Uterus (tissue), 4 donors: Measurements from ENCODE around the gene CCDC91. TPM values are rescaled to one million over a fixed set of nuclear protein-coding genes. Genes with fewer than 3 reads are reported as not detected.

Source experiments
- DNase-seq, 2 donors: peaks; one replicate each; pipeline ENCODE4 v3.0.0-alpha.2; 2019 to 2020
- H3K27ac ChIP-seq, 2 donors: fragments of 200-600 bp; sonication (generic); 1 replicate in 1 of 2; 2 replicates in 1 of 2; pipeline ENCODE4 v1.5.1; 2016 to 2018
- H3K27me3 ChIP-seq, 2 donors: fragments of 200-600 bp; sonication (generic); one replicate each; pipeline ENCODE4 v1.5.1; 2018 to 2019; ENCODE audit warnings: control low read depth in 1 of 2
- H3K36me3 ChIP-seq, 2 donors: fragments of 200-600 bp; sonication (generic); one replicate each; pipeline ENCODE4 v1.5.1; 2019; ENCODE audit warnings: control low read depth in 1 of 2
- H3K4me1 ChIP-seq, 2 donors: fragments of 200-600 bp; sonication (generic); one replicate each; pipeline ENCODE4 v1.5.1; 2018 to 2019; ENCODE audit warnings: control low read depth in 1 of 2
- H3K4me3 ChIP-seq, 2 donors: fragments of 200-600 bp; sonication (generic); 1 replicate in 1 of 2; 2 replicates in 1 of 2; pipeline ENCODE4 v1.5.1; 2018 to 2019; ENCODE audit warnings: mild to moderate bottlenecking in 1 of 2
- H3K9me3 ChIP-seq, 2 donors: fragments of 200-600 bp; sonication (generic); one replicate each; pipeline ENCODE4 v1.5.1; 2019; ENCODE audit warnings: control low read depth in 1 of 2
- POLR2A ChIP-seq, 2 donors: fragments of 450-650 bp; IDR thresholded peaks; one replicate each; pipeline ENCODE4 v1.6.1; 2016; ENCODE audit warnings: antibody characterized with exemption in 2 of 2, mild to moderate bottlenecking in 1 of 2, moderate library complexity in 1 of 2
- intact Hi-C: fragments of 100-400 bp; cut with DNase I; formaldehyde crosslinking; loops from one replicate; pipeline ENCODE4 v1.15.1; 2023; ENCODE audit warnings: low total_unique reads
- total RNA-seq, 4 donors: library from RNA; depleted of rRNA in 3 of 4; stranded (reverse); fragments of >200 nt in 3 of 4; gene quantifications; one replicate each; pipeline versions ENCODE4 v1.1.0 to v1.2.4, GENCODE V29; 2014 to 2023
- TF ChIP-seq, protein P1 (sequence below), 4 experiments: fragments of 200-600 bp in 2 of 4; fragments of 450-650 bp in 2 of 4; sonication (generic) in 2 of 4; IDR thresholded peaks; one replicate each; pipeline ENCODE4 v1.5.1; 2016 to 2019; ENCODE audit warnings: antibody characterized with exemption in 4 of 4, mild to moderate bottlenecking in 2 of 4, moderate library complexity in 1 of 4
- donor health status: DM: yes; HTN: yes; CAD: no.

CCDC91 gene
- total RNA-seq, 4 donors from 2014 or later, result 24.7 to 49.7 (median 41.0) TPM

- TF ChIP-seq POLR2A (IDR thresholded peaks at IDR 0.05), result no peak
- TF ChIP-seq, protein P1, sequence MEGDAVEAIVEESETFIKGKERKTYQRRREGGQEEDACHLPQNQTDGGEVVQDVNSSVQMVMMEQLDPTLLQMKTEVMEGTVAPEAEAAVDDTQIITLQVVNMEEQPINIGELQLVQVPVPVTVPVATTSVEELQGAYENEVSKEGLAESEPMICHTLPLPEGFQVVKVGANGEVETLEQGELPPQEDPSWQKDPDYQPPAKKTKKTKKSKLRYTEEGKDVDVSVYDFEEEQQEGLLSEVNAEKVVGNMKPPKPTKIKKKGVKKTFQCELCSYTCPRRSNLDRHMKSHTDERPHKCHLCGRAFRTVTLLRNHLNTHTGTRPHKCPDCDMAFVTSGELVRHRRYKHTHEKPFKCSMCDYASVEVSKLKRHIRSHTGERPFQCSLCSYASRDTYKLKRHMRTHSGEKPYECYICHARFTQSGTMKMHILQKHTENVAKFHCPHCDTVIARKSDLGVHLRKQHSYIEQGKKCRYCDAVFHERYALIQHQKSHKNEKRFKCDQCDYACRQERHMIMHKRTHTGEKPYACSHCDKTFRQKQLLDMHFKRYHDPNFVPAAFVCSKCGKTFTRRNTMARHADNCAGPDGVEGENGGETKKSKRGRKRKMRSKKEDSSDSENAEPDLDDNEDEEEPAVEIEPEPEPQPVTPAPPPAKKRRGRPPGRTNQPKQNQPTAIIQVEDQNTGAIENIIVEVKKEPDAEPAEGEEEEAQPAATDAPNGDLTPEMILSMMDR (IDR thresholded peaks at IDR 0.05), result no peak
- Histone ChIP-seq H3K36me3 (no peaks in the 10 kb centered on the region), H3K4me3 (no peak overlapping the region), H3K27ac (peak overlapping the region in 1 of 2 donors; percentile 48), H3K4me1 (no peaks in the 10 kb centered on the region), H3K27me3 (no peaks in the 10 kb centered on the region), H3K9me3 (no peaks in the 10 kb centered on the region)
- no peak for DNase-seq
- intact Hi-C loops, result no loop called here
Measured at GRCh38 chr12:28574746-28575592, 384.7 kb downstream of the CCDC91 start.

DNA sequence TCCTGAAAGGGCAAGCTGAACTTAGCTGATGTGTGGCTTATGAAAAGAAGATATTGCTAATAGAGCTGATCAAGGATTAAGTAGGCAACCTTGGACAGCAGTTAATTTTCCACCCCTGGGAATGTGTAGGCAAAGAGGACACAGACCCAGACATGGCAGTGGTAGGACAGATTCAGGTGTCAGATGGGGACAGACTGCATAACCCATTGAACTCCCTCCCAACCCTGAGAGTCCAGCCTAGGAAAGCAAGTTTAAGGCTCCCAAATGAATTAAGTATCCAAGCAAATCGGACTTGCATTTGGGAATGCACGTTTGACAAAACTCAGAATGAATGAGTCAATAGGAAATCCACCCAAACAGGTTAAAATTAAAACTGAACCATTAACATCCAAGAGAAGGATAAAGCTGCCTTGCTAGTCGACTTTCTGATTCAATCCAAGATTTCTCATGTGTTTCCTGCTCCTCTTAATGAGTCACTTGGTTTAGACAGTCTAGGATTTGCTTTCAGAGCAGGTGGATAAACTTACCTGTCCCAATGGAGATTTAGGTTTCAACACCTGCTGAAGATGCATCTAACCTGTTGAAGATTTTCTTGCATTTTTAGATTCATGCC lies 385.4 kb downstream of the CCDC91 start:
- no peaks in the 10 kb centered on the region for H3K27me3 ChIP-seq
- peak overlapping the region in 1 of 2 donors; percentile 48 for H3K27ac ChIP-seq
- no peaks in the 10 kb centered on the region for H3K9me3 ChIP-seq
- intact Hi-C loops, result no loop called here
- TF ChIP-seq, protein P1 (IDR thresholded peaks at IDR 0.05), result no peak
- TF ChIP-seq POLR2A (IDR thresholded peaks at IDR 0.05), result no peak
- no peaks in the 10 kb centered on the region for H3K4me1 ChIP-seq
- no peak overlapping the region for H3K4me3 ChIP-seq
- H3K36me3 ChIP-seq, result no peaks in the 10 kb centered on the region
- no peak for DNase-seq

DNA sequence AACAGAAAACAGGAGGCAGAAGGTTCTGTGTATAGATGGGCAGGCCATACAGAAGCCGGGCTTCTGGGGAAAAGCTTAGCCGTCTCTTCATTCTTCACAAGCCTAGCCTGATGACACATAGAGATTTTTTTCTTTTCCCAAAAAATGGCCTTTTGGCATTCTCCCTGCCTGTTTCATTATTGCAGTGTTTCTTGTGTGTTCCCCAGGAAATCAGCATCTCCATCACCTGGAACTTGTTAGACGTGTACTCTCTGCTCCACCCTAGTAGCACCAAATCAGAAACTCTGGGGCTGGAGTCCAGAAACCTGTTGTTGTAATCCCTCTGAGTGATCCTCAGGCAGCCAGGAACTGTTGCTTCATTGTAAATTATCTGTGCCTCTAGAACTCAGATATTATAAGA lies 388.1 kb downstream of the CCDC91 start:
- Histone ChIP-seq H3K27ac (peak overlapping the region; percentile 33 to 35), H3K4me3 (no peak overlapping the region), H3K4me1 (no peaks in the 10 kb centered on the region), H3K9me3 (no peaks in the 10 kb centered on the region), H3K27me3 (no peaks in the 10 kb centered on the region), H3K36me3 (no peaks in the 10 kb centered on the region)
- TF ChIP-seq, protein P1 (IDR thresholded peaks at IDR 0.05), result no peak
- TF ChIP-seq POLR2A (IDR thresholded peaks at IDR 0.05), result no peak
- intact Hi-C loops, result no loop called here
- peak in 1 of 2 donors; percentile 46 for DNase-seq

DNA sequence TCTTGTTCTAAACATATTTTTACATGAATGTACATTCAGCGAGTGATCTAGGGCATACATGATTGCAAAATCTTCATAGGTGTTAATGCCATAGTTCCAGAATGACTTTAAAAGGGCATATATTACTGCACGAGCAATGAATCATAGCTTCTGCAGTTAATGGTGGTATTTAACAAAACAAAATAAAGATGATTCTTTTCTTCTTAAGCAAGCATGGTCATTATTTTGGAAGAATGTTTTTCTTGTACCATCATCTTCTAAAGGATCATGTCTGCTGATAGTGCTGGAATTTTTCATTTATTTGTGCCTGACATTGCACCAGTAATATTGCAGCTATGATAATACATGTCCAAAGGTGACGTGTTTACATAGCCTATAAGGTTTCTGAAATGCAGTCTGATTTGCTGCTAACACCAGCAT lies 388.6 kb downstream of the CCDC91 start:
- H3K4me1 ChIP-seq, result no peaks in the 10 kb centered on the region
- TF ChIP-seq, protein P1 (IDR thresholded peaks at IDR 0.05), result no peak
- TF ChIP-seq POLR2A (IDR thresholded peaks at IDR 0.05), result no peak
- no peak for DNase-seq
- H3K4me3 ChIP-seq, result no peak overlapping the region
- peak overlapping the region in 1 of 2 donors; percentile 29 for H3K27ac ChIP-seq
- H3K27me3 ChIP-seq, result no peaks in the 10 kb centered on the region
- intact Hi-C loops, result no loop called here
- no peaks in the 10 kb centered on the region for H3K9me3 ChIP-seq
- H3K36me3 ChIP-seq, result no peaks in the 10 kb centered on the region
